HCT116 (cell line): ENCODE results near the gene SLC16A10. TPM values are rescaled to one million over a fixed set of nuclear protein-coding genes. Genes with fewer than 3 reads are reported as not detected.

Experiments
- ATAC-seq: fragments of 200-7000 bp; cut with Tn5 transposase; 2 replicates; pipeline ENCODE4 v1.9.1; 2020; ENCODE audit warnings: mild to moderate bottlenecking, moderate library complexity
- BruUV-seq: library from RNA; stranded (reverse); fragments of 400-500 nt; replicated peaks from 2 replicates; lab custom pipeline; 2021; lab: Mats Ljungman, UMichigan
- CTCF ChIA-PET: fragments of 300-600 bp; sonication (Branson Sonifier 250); formaldehyde crosslinking; loops from one replicate; lab custom pipeline; 2021; ENCODE audit warnings: antibody characterized with exemption; lab: Charles Lee
- POLR2A ChIA-PET: fragments of 300-600, 350-600 bp; sonication (Branson Sonifier 250); formaldehyde crosslinking; loops from one replicate; lab custom pipeline; 2021; ENCODE audit warnings: antibody characterized with exemption; lab: Charles Lee
- RAD21 ChIA-PET, 2 experiments: fragments of 300-600 bp; sonication (Branson Sonifier 250); formaldehyde crosslinking; loops; one replicate each; lab custom pipeline; 2023; ENCODE audit warnings: low total read pairs in 2 of 2; ENCODE audit not compliant: uncharacterized antibody in 2 of 2, unreplicated experiment in 2 of 2, low non-redundant PET in 1 of 2; lab: Charles Lee
- DNase-seq: peaks from one replicate; pipeline ENCODE4 v3.0.0-alpha.2; 2010; ENCODE audit warnings: low read depth, low spot score
- H2AFZ ChIP-seq: fragments of 200-600 bp; shearing (Covaris generic), sonication (generic); 2 replicates; pipeline ENCODE4 v1.6.1; 2017; ENCODE audit warnings: low read depth, mixed run types, mixed read lengths, antibody characterized with exemption, low read length; ENCODE audit not compliant: poor library complexity, severe bottlenecking
- H3K27ac ChIP-seq: 2 replicates; pipeline ENCODE4 v1.5.1; 2012; ENCODE audit warnings: low read depth, low read length
- H3K27me3 ChIP-seq: fragments of 200-600 bp; sonication (generic); 2 replicates; pipeline ENCODE4 v1.6.1; 2016; ENCODE audit warnings: mixed run types, low read length, mixed read lengths; ENCODE audit not compliant: insufficient read depth
- H3K36me3 ChIP-seq, 2 experiments: fragments of 200-500 bp in 1 of 2; fragments of 200-600 bp in 1 of 2; sonication (Bioruptor generic) in 1 of 2; sonication (generic) in 1 of 2; 2 replicates each; pipeline versions ENCODE4 v1.5.1 to v1.6.1; 2014 to 2016; ENCODE audit warnings: low read length in 2 of 2, inconsistent platforms in 1 of 2, mixed read lengths in 1 of 2, mixed run types in 1 of 2; ENCODE audit not compliant: insufficient read depth in 2 of 2, control insufficient read depth in 1 of 2
- H3K4me1 ChIP-seq, 2 experiments: fragments of 200-600 bp in 1 of 2; sonication (generic) in 1 of 2; 2 replicates each; pipeline versions ENCODE4 v1.5.1 to v1.6.1; 2012 to 2017; ENCODE audit warnings: low read length in 2 of 2, inconsistent platforms in 1 of 2, mild to moderate bottlenecking in 1 of 2, mixed read lengths in 1 of 2, mixed run types in 1 of 2, moderate library complexity in 1 of 2; ENCODE audit not compliant: insufficient read depth in 2 of 2, control insufficient read depth in 1 of 2
- H3K4me2 ChIP-seq: fragments of 200-600 bp; sonication (generic); 2 replicates; pipeline ENCODE4 v1.6.1; 2017; ENCODE audit warnings: mixed run types, low read length, mixed read lengths
- H3K4me3 ChIP-seq, 2 experiments: fragments of 200-600 bp in 1 of 2; sonication (generic) in 1 of 2; replicated peaks in 1 of 2; 2 replicates each; pipeline ENCODE4 v1.5.1; 2011 to 2016; ENCODE audit warnings: low read length in 2 of 2, control low read depth in 1 of 2, low read depth in 1 of 2, mild to moderate bottlenecking in 1 of 2, mixed read lengths in 1 of 2, mixed run types in 1 of 2
- H3K79me2 ChIP-seq: fragments of 200-600 bp; sonication (generic); 2 replicates; pipeline ENCODE4 v1.6.1; 2017; ENCODE audit warnings: mild to moderate bottlenecking, mixed run types, low read length, moderate library complexity, mixed read lengths; ENCODE audit not compliant: insufficient read depth
- H3K9ac ChIP-seq: fragments of 200-600 bp; sonication (generic); 2 replicates; pipeline ENCODE4 v1.6.1; 2016; ENCODE audit warnings: low read length, mixed read lengths
- H3K9me2 ChIP-seq: fragments of 200-600 bp; sonication (generic), shearing (Covaris generic); 2 replicates; pipeline ENCODE4 v1.6.1; 2017; ENCODE audit warnings: mixed run types, mild to moderate bottlenecking, moderate library complexity; ENCODE audit not compliant: insufficient read depth
- H3K9me3 ChIP-seq, 2 experiments: fragments of 200-500 bp in 1 of 2; fragments of 200-600 bp in 1 of 2; sonication (Bioruptor generic) in 1 of 2; sonication (generic) in 1 of 2; 2 replicates each; pipeline ENCODE4 v1.6.1; 2014 to 2017; ENCODE audit warnings: low read length in 2 of 2, mixed read lengths in 2 of 2, inconsistent platforms in 1 of 2, low read depth in 1 of 2, mild to moderate bottlenecking in 1 of 2, mixed run types in 1 of 2, moderate library complexity in 1 of 2; ENCODE audit not compliant: control insufficient read depth in 1 of 2, insufficient read depth in 1 of 2
- H4K20me1 ChIP-seq: fragments of 200-600 bp; sonication (generic), shearing (Covaris generic); 2 replicates; pipeline ENCODE4 v1.6.1; 2017; ENCODE audit warnings: mixed run types, mild to moderate bottlenecking, moderate library complexity; ENCODE audit not compliant: insufficient read depth
- ATF3 ChIP-seq: IDR thresholded peaks from 2 replicates; pipeline ENCODE4 v1.6.1; 2012
- CTCF ChIP-seq, 3 experiments: fragments of 200-600 bp in 1 of 3; sonication (generic) in 1 of 3; IDR thresholded peaks in 2 of 3; conservative IDR thresholded peaks in 1 of 3; 2 replicates each; pipeline ENCODE4 v1.5.1; 2012 to 2017; ENCODE audit warnings: low read depth in 2 of 3, low read length in 2 of 3, antibody characterized with exemption in 1 of 3, borderline replicate concordance in 1 of 3, control low read depth in 1 of 3, mild to moderate bottlenecking in 1 of 3, mixed read lengths in 1 of 3, mixed run types in 1 of 3, moderate library complexity in 1 of 3; ENCODE audit not compliant: insufficient read depth in 1 of 3
- ELF1 ChIP-seq: IDR thresholded peaks from 2 replicates; pipeline ENCODE4 v1.6.1; 2012; ENCODE audit warnings: low read depth, borderline replicate concordance
- EZH2 ChIP-seq: fragments of 200-600 bp; sonication (generic); IDR thresholded peaks from 2 replicates; pipeline ENCODE4 v1.6.1; 2017; ENCODE audit warnings: antibody characterized with exemption, mixed run types
- FOSL1 ChIP-seq: IDR thresholded peaks from 2 replicates; pipeline ENCODE4 v1.6.1; 2012; ENCODE audit warnings: low read depth
- JUND ChIP-seq: IDR thresholded peaks from 2 replicates; pipeline ENCODE4 v1.6.1; 2012
- RAD21 ChIP-seq: IDR thresholded peaks from 2 replicates; pipeline ENCODE4 v1.6.1; 2012; ENCODE audit warnings: low read depth, mild to moderate bottlenecking
- REST ChIP-seq: IDR thresholded peaks from 2 replicates; pipeline ENCODE4 v1.6.1; 2012; ENCODE audit warnings: low read depth
- SRF ChIP-seq: IDR thresholded peaks from 2 replicates; pipeline ENCODE4 v1.6.1; 2012; ENCODE audit warnings: low read depth
- TCF7L2 ChIP-seq: IDR thresholded peaks from 2 replicates; pipeline ENCODE4 v1.7.0; 2011; ENCODE audit warnings: borderline replicate concordance, inconsistent platforms; ENCODE audit not compliant: insufficient read depth, insufficient read length; ENCODE audit errors: extremely low read depth
- ZBTB33 ChIP-seq: IDR thresholded peaks from 2 replicates; pipeline ENCODE4 v1.6.1; 2011; ENCODE audit warnings: mild to moderate bottlenecking, low read length, moderate library complexity; ENCODE audit not compliant: insufficient replicate concordance; ENCODE audit errors: extremely low read depth
- ZFX ChIP-seq: fragments of 450-650 bp; IDR thresholded peaks from 2 replicates; pipeline ENCODE4 v1.6.1; 2017
- intact Hi-C: fragments of 100-400 bp; cut with micrococcal nuclease; formaldehyde crosslinking; loops from 2 replicates; pipeline ENCODE4 v1.10.0; 2022
- total RNA-seq: library from RNA; stranded (reverse); gene quantifications from one replicate; pipeline ENCODE4 v1.2.1, GENCODE V29; 2021; ENCODE audit not compliant: unreplicated experiment

The SLC16A10 gene
- total RNA-seq, 1 experiment from 2014 or later = 8.3 TPM

GRCh38 chr6:111222341-111222740 is 135.0 kb downstream of the SLC16A10 start:
- no peaks in the 10 kb centered on the region for H3K27me3 ChIP-seq
- ChIA-PET CTCF (interaction anchor here (1.1 kb wide), 1 partner anchor 12 kb away, joined by 5 read pairs; no protein-coding TSS in a partner anchor), RAD21 (no interaction called here), POLR2A (no interaction called here)
- H3K9me3 ChIP-seq = no peaks in the 10 kb centered on the region
- no peaks in the 10 kb centered on the region for H3K36me3 ChIP-seq
- TF ChIP-seq EZH2 (no peak), JUND (no peak), RAD21 (no peak), SRF (no peak), ELF1 (no peak), ATF3 (no peak), FOSL1 (no peak), ZBTB33 (no peak), ZFX (no peak), TCF7L2 (no peak), REST (no peak), CTCF (IDR thresholded peaks at IDR 0.05 in 2 of 3, conservative IDR thresholded peaks at IDR 0.05 in 1 of 3; ENCODE audit: borderline replicate concordance in 1 of 3, insufficient read depth in 1 of 3, low read depth in 2 of 3, low read length in 2 of 3) (no peak)
- H4K20me1 ChIP-seq = no peaks in the 10 kb centered on the region
- H3K79me2 ChIP-seq = no peaks in the 10 kb centered on the region
- no peak for DNase-seq
- no peak overlapping the region for H3K9ac ChIP-seq
- no peak overlapping the region for H3K4me2 ChIP-seq
- H2AFZ ChIP-seq = no peak overlapping the region
- H3K9me2 ChIP-seq = no peaks in the 10 kb centered on the region
- no peak for ATAC-seq
- intact Hi-C loops = loop anchor here (10.0 kb wide), 1 partner anchor 708 kb away; no protein-coding TSS in a partner anchor
- BruUV-seq = no TSS peak
- H3K27ac ChIP-seq = no peak overlapping the region
- H3K4me1 ChIP-seq = no peaks in the 10 kb centered on the region
- H3K4me3 ChIP-seq = no peak overlapping the region
